Middle frontal gyrus (tissue), 1 donor: ENCODE results near the gene SCMH1.
"Not testable (repeated sequence)": the region's sequence is repeated elsewhere in the genome, so short reads cannot be mapped to it uniquely, and the experiment has no call there.

ENCODE experiments used
- DNase-seq: peaks from one replicate; pipeline ENCODE4 v3.0.0-alpha.2; 2015; ENCODE audit warnings: low spot score; ENCODE audit errors: extremely low spot score

Gene SCMH1

DNA sequence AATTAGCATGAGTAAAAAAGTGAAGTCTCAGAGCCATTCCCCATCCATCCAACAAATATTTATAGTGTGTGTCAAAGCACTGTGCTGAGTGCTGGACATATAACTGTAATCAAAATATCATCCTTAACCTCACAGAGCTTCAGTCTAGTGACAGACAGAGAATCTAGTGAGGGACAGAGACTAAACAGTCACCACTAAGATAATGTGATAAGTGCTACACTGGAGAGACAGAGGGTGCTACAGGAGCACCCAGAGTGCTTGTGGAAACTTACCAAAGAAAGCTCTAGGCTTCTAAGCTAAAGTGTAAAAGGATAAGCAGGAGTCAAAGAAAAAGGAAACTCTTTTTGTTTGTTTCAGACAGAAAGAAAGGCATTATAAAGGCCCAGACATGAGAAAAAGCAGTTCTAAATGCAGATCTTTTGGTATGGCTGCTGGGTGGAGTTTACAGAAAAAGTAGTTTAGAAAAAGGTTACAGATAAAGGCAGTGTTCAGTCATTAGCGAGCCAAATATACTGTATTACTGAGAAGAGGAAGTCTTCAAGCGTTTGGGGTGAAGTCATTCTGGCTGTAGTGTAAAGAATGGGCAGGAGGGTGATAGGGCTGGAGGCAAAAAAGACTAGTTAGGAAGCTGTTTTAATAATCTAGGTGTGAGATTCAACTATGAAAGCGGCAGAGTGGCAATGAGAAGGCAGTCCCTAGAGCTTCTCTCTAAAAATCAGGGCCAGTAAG, 83.8 kb downstream of the SCMH1 start:
- no peak for DNase-seq

DNA sequence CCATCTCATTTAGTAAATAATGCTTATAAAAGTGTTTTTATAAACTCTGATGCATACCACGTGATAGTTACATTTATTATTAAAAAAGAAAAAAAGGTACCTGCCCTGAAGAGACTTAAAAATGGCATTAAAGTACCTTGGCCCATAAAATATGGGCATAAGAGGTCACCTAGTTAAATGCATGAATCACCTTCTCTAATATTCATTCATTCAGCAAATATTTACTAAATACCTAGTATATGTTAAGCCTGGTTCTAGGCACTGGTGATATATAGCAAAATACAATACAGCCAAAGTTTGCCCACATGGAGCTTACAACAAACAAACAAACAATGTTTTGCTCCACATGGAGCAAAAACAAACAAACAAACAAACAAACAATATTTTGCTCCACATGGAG, 87.0 kb downstream of the SCMH1 start:
- no peak for DNase-seq

DNA sequence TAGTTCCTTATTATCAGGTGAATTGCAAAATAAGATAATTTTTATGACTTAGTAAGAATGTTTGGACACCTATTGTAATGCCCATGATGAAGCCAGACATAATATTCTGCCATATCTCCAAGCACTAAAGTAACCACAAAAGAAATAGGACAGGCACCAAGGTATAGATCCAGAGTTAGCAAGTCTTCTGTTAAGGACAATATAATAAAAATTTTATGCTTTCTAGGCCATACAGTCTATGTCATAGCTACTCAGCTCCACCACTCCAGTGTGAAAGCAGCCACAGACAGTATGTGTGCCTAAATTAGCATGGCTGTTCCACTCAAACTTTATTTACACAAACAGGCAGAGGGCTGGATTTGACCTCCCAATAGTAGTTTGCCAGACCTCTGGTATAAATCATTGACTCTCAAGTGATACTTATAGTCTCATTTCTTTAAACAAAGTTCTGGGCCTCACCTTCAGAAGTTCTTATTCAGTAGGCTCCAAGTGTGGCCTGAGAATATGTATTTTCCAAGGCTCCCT, 88.3 kb downstream of the SCMH1 start:
- DNase-seq, result no peak

DNA sequence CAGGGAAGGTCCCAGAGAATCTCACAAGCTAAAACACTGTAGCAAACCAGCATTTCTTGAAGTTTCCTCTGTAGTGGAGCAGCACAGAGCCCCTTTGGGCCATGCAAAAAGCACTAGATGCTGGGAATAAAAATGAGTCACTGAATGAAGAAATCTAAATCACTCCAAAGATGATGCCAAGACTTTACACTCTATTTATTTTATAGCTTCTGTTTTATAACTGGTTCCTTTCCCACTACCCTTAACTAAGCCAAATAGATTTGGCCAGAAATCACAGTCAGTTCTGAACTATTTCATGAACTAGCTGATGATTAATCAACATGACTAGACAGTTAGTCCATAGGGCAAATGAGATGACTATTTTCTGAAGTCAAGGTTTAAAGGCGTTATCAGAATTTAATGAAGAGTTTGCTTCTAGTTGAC, 89.5 kb downstream of the SCMH1 start:
- no peak for DNase-seq

DNA sequence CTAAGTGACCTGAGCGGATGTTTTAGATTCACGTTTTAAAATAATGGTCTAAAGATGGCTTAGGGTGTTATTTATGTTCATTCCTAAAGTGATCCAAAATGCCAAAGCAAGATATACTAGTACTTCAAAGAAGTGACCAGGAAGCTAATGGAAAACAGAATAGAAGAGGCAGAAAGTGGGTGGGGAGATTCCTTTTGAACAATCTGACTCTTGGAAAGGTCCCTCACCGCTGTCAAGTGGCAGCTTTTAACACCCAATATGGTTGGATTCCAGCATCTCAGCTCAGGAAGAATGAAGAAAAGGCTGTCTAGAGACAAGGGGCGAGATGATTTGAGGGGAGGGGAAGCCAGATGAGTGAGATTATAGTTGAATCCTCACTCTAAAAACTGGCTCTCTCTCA, 90.3 kb downstream of the SCMH1 start:
- DNase-seq, result no peak

DNA sequence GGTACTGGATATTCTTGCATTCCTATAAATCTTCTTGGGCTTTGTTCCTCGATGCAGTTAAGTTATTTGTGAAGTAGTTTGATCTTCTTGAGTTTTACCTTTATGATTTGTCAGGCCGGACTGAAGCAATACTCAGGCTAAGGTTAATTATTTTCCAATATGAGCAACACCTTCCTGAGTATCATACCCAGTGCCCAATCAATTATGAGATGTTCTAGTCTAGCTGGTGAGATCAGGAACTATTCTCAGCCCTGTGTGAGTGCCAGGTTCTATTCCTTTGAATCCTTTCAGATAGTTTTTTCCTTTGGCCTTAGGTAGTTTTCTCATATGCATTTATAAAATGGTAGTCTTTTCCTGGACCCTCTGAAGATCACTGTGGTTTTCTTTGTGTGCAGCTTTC, 92.5 kb downstream of the SCMH1 start:
- no peak for DNase-seq

DNA sequence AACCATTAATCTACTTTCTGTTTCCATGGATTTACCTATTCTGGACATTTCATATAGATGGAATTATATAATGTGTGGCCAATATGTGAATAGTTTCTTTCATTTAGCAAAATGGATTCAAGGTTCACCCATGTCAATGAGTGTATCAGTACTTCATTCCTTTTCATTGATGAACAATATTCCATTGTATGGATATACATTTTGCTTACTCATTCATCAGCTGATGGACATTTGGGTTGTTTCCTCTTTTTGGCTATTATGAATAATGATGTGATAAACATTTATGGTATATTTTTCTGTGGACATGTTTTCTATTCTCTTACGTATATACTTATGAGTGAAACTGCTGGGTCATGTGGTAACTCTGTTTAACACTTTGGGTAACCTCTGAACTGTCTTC, 97.8 kb downstream of the SCMH1 start:
- no peak for DNase-seq

DNA sequence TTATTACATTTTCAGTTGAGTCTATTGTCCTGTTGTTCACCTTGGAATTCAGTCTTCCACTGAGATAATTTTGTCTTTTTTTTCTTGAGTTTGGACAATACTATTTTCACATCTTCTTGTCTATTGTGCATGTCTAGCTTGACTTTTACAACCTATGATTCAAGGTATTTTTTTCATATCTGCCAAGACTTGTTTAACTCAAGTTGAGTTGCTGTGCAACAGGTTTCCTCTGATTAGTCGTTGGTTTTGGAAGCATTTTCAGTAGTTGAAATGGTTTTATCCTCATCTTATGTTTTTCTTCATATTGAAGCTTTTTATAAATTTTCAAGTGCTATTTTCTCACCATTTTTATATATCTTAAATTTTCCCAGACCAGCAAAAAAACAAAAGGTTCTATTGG, 103.6 kb downstream of the SCMH1 start:
- no peak for DNase-seq

DNA sequence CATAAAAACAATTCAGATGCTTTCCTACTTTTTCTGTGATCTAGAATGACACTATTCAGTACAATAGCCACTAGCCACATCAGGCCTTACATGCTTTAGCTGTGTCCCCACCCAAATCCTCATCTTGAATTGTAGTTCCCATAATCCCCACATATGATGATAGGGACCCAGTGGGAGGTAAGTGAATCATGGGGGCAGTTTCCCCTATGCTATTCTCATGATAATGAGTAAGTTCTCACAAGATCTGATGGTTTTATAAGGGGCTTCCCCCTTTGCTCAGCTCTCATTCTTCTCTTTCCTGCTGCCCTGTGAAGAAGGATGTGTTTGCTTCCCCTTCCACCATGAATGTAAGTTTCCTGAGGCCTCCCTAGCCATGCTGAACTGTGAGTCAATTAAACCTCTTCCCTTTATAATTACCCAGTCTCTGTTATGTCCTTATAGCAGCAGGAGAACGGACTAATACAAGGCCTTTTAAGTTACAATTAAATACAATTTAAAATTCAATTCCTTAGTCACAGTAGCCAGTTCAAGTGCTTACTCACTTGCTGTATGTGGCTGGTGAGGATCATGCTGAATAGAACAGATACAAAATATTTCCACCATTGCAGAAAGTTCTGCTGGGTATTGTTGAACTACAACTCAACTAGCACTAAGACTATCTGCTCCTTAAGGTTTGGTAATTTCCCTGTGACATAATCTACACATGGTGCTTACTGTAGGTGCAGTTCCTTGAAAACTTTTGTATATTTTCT, 106.7 kb downstream of the SCMH1 start:
- DNase-seq, result no peak

DNA sequence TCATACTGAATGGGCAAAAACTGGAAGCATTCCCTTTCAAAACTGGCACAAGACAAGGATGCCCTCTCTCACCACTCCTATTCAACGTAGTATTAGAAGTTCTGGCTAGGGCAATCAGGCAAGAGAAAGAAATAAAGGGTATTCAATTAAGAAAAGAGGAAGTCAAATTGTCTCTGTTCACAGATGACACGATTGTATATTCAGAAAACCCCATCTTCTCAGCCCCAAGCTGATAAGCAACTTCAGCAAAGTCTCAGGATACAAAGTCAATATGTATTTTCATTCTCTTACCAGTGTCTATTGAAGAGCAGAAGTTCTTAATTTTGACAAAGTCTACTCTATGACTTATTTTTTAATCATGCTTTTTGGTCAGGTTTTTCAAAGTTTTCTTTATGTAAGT, 107.8 kb downstream of the SCMH1 start:
- DNase-seq, result not testable (repeated sequence)

DNA sequence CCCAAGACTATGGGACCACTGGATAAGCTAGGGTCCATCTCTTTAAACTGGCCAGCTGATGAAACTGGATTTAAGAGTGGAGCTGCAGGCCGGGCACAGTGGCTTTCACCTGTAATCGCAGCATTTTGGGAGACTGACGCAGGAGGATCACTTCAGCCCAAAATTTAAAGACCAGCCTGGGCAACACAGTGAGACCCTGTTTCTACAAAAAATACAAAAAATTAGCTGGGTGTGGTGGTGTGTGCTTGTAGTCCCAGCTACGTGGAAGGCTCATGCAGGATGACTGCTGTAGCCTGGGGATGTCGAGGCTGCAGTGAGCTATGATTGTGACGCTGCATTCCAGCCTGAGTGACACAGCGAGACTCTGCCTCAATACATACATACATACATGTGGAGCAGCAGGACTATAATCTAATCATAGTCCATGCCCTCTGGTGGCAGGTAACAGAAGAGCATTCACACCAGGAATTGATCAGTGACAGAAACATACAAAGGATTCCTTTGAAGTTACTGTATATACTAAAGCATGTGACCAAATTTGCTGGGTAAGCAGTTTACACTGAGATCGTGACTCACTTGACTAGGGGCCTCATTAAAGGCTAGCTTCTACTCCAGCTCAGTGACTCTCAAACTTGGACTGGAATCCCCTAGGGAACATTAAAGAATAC, 119.1 kb downstream of the SCMH1 start:
- DNase-seq, result no peak

DNA sequence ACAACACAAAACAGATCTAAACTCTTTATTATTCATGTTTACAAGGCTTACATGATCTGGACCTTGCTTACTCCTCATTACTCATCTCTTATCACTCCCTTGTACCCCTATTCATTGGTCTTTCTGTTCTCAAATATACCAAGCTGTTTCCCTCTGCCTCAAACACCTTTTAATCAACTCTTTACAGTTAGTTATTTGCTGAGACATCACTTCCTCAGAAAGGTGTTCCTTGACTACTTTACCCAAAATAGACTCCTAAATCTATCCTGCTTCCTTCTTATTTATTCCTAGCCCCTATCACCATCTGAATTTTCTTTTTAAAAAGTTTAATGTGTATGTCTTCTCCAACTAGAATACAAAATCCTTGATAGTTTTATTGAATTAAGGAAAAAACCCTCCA, 120.0 kb downstream of the SCMH1 start:
- DNase-seq, result no peak

DNA sequence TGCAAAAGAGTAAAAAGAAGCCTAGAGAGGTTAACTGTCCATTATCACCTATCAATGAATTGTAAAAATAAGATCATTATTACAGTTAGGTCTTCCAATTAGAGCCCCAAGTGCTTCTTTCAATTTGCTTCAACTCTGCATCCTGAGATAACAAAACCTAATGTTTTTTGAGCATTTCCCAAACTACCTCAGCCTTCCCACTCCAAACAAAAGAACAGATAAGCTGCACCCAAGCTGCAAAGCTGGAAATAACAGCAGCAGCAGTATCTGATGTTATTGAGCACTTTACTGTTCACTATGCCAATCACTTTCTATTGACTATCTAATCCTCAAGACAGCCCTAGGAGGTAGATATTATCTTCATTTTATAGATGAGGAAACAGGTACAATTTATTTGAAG, 123.5 kb downstream of the SCMH1 start:
- no peak for DNase-seq

DNA sequence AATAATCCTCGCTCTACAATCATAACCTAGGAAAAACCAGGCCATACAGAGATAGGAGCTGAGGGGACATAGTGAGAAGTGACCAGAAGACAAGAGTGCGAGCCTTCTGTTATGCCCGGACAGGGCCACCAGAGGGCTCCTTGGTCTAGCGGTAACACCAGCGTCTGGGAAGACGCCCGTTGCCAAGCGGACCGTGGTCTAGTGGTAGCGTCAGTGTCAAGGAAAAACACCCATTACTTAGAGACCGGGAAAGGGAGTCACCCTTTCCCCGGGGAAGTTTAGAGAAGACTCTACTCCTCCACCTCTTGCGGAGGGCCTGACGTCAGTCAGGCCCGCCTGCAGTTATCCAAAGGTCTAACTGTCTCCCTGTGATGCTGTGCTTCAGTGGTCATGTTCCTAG, 124.9 kb downstream of the SCMH1 start:
- not testable (repeated sequence) for DNase-seq

DNA sequence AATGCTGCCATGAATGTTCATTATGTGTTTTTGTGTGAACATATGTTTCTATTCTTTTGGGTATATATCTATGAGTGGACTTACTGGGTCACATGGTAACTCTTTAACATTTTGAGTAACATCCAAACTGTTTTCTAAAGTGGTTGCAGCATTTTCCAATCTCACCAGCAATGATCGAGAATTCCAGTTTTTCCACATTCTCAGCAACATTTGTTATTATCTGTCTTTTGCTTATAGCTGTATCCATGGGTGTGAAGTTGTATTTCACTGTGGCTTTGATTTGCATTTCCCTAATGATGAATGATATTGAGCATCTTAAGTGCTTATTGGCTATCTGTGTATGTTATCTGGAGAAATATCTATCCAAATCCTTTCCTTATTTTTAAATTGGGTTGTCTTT, 131.4 kb downstream of the SCMH1 start:
- no peak for DNase-seq

DNA sequence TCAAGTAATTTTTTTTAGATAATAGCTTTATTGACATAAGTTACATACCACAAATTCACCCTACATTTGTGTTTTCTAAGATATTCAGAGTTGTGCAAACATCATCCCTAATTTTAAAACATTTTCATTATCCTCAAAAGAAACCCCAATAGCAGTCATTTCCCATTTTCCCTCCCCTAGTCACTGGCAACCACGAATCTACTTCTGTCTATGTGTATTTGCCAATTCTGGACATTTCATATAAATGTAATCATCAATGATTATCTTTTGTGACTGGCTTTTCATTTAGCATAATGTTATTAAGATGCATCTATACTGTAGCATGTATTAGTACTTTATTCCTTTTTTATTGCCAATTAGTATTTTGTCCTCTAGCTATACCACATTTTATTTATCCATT, 131.8 kb downstream of the SCMH1 start:
- DNase-seq, result no peak

DNA sequence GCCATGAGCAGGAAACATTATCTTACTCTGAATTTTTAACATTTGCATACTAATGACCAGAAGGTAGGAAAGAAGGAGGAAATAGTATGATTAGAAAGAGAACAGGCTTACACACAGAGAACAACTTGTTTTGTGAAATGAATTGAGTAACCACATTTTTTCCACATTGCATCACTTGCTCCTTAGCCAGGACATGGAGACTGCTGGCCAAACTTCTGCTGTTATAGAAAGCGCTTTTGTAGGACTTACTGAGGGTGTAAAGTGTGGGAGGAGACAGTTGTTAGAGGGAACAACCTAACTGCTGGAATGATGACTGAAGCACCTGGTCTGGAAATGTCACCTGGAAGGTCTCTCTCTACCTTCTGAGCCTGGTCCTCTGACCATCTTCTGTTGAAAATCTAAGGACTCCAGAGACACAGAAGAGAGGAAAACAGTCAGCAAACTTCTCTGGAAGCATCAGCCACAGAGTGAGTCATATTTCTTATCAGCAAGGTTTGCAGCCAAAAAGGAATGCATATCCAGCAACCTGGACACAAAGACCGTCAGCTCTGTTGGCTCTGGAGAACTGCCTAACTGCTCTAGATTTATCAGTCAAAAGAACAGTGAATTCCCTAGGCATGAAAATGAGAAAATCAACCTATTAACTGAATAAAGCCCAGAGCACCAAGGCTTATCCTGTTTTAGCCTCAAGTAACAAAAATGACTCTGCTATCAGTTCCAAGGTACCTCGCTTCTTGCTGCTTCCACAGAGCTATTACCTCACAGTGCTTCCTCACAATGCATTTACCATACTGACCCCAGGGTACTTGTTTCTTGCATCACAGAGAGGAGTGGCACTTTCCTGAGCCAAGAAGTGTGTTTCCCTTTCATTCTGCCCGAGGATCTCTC, 132.6 kb downstream of the SCMH1 start:
- no peak for DNase-seq

DNA sequence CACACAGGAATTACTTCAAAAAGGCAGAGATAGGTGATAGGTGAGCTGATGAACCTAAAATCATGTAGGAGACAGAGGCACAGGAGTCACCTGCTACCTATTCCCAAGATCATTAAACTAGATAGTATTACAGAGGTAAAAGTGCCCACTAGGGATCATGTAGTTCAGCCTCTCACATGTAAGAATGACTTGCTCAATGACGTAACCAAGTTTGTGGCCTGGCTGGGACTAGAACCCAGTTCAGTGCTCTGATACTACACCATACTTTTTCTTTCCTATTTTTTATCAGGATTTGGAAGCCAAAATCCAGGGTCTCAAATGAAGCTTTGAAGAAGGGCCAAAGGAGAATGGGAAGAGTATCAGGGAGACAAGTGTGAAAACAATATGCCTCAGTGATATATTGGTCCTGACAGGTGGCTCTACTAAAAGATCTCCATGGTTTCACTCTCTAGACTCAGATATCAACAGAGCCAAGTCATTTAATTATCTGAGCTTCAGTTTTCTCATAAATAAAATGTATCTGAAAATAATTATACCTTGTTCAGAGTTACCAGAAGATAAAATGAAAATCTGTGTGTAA, 133.3 kb downstream of the SCMH1 start:
- DNase-seq, result no peak

DNA sequence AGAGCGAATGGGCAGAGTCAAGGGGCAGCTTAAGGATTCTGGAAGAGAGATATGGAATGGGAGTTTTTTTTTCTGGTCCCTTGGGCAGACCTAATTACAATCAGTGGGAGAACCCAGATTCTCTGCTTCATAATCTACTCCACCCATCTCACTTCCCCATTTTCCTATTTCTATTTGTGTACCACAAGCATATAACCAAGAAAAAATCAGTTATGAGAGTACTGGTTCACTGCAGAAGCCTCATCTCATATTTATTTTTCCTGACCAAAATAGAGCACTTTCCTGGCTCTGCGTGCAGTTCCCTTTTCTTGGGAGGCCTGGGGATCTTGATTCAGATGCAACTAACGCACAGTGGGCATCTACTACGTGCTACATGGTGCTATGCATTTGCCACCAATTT, 138.3 kb downstream of the SCMH1 start:
- no peak for DNase-seq

DNA sequence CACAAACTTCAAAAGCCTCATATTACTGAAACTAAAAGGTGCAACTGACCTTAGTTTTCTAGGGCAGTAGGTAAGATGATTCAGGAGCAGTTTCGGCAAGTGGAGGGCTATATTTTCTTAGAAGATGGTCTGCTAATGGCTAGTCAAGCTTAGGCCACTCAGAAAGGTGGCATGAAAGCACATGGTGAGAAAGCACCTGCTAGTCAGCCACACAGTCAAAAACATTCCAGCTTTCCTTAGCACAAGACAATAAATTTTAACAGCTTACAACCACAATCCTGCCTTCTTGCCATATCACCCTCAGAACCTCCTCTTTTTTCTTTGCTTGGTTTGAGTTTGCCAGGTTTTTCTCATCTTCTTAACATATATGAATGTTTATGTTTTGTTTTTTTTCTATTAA, 139.5 kb downstream of the SCMH1 start:
- DNase-seq, result no peak
